Sigmoid colon (tissue), 4 donors: Measurements from ENCODE around the gene SYTL4.

Experiments
- CTCF ChIP-seq, 4 experiments: fragments of 450-650 bp in 3 of 4; fragments of 200-600 bp in 1 of 4; IDR thresholded peaks; one replicate each; pipeline ENCODE4 v1.5.1; 2016 to 2019; ENCODE audit warnings: antibody characterized with exemption in 4 of 4, mild to moderate bottlenecking in 3 of 4, moderate library complexity in 2 of 4
- POLR2A ChIP-seq, 2 donors: fragments of 450-650 bp; IDR thresholded peaks; one replicate each; pipeline ENCODE4 v1.6.1; 2016; ENCODE audit warnings: antibody characterized with exemption in 2 of 2, mild to moderate bottlenecking in 2 of 2, moderate library complexity in 2 of 2
- POLR2AphosphoS5 ChIP-seq, 4 donors: sonication (generic); formaldehyde crosslinking; IDR thresholded peaks; one replicate each; pipeline ENCODE4 v1.6.1; 2017; ENCODE audit warnings: antibody characterized with exemption in 4 of 4

GRCh38 chrX:100677611-100678181 is 54.2 kb downstream of the SYTL4 start:
- TF ChIP-seq CTCF (IDR thresholded peaks at IDR 0.05) (no peak), POLR2A (IDR thresholded peaks at IDR 0.05) (no peak), POLR2AphosphoS5 (IDR thresholded peaks at IDR 0.05) (no peak)
